Neuron (in vitro differentiated cells): ENCODE data around the gene PTPRN2.

ENCODE experiments used
- H2AFZ ChIP-seq: one replicate; pipeline ENCODE4 v1.6.1; 2013; ENCODE audit warnings: low read depth, mild to moderate bottlenecking, inconsistent platforms, low read length, moderate library complexity
- H3K27me3 ChIP-seq: one replicate; pipeline ENCODE4 v1.6.1; 2013; ENCODE audit warnings: low read length; ENCODE audit not compliant: insufficient read depth
- H3K36me3 ChIP-seq: one replicate; pipeline ENCODE4 v1.6.1; 2013; ENCODE audit warnings: low read length; ENCODE audit not compliant: insufficient read depth
- H3K4me1 ChIP-seq: one replicate; pipeline ENCODE4 v1.6.1; 2013; ENCODE audit warnings: low read length; ENCODE audit not compliant: insufficient read depth
- H3K4me3 ChIP-seq: 2 replicates; pipeline ENCODE4 v1.5.1; 2013; ENCODE audit warnings: mild to moderate bottlenecking, low read length, moderate library complexity
- H3K9me3 ChIP-seq: one replicate; pipeline ENCODE4 v1.6.1; 2013; ENCODE audit warnings: low read length

Gene PTPRN2

DNA sequence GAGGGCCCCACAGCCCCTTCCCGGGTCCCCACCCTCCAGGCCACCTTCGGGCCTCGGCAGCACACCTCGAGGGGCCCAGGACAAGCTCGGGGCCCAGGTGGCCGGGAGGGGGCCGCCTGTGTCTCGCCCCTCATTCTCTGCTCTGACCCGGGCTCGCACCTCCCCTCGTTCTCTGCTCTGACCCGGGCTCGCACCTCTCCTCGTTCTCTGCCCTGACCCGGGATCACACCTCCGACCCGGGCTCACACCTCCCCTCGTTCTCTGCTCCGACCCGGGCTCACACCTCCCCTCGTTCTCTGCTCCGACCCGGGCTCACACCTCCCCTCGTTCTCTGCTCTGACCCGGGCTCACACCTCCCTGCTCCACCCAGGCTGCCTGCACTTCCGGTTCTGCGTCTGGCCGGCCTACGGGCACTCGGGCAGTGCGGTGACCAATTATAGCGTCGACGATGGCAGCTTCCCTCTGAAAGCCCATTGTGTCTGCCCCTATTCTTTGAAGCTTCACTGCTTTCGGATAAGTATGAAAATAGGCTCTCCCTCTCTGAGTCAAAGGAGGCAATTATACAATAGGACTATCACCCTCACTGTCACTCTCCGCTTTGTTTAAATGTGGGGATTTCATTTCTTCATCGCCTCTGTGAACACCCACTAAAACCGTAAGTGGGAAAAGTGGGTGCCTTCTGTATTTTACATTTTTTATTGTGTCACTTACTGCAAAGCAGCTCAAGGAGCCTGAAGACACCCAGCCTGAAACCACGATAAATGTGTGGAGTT, 793.5 kb downstream of the PTPRN2 start:
- Histone ChIP-seq H2AFZ (peak overlapping the region; percentile 49), H3K4me3 (peak overlapping the region; percentile 0), H3K9me3 (no peaks in the 10 kb centered on the region), H3K4me1 (peaks cover 23% of the 10 kb centered on the region), H3K36me3 (no peaks in the 10 kb centered on the region), H3K27me3 (no peaks in the 10 kb centered on the region)

DNA sequence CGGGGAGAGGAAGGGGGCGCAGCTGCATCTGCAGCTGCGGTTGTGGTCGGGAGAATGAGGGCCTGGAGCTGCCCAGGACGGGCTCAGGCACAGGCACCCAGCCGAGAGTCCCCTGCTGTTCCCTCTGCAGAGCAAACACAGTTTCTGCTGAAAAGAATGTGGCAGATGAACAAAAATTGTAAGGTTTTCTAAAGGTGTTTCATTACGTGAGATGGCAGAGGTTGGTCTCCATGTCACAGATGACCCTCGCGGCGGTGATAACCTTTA, 794.6 kb downstream of the PTPRN2 start:
- no peaks in the 10 kb centered on the region for H3K9me3 ChIP-seq
- no peak overlapping the region for H3K4me3 ChIP-seq
- no peaks in the 10 kb centered on the region for H3K36me3 ChIP-seq
- H3K27me3 ChIP-seq: no peaks in the 10 kb centered on the region
- H2AFZ ChIP-seq: no peak overlapping the region
- peaks cover 23% of the 10 kb centered on the region for H3K4me1 ChIP-seq

DNA sequence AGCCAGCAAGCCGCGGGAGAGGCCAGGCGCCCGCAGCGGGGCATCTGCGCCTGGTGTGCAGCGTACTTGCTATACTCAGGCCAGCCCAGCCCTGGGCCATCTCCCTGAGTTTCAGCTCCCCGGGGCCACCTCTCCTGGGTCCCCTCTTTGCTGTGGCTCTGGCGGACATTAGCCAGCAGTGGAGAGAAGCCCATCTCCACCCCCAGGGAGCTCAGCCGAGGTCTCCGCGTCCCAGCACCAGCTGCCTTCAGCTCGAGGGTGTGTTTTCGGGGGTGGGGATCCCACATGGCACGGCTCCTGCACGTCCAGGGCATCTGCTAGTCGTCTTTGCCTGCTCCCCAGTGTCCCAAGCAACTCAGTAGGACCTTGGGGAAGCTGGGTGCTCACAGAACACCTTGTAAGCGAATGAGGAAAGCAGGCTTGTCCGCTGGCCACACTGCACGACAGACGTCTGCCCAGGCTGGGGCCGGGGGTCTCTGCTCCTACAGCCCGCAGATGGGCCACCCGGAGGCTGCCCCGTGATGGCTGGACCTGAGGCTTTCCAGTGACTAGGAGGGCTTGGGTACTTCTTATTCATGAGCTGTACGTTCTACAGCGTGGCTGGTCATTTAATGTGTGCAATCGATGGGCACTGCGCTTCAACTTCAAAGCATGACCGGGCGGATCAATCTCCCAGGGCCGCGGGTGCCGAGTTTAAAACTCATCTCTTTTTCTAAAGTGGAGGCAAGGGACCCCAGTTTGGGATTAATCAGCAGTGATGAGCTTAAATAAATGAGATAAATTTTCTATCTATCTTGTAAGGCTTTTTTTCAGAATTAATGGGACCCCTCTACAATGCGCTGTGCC, 795.2 kb downstream of the PTPRN2 start:
- H2AFZ ChIP-seq: no peak overlapping the region
- peaks cover 23% of the 10 kb centered on the region for H3K4me1 ChIP-seq
- H3K4me3 ChIP-seq: no peak overlapping the region
- H3K36me3 ChIP-seq: no peaks in the 10 kb centered on the region
- no peaks in the 10 kb centered on the region for H3K9me3 ChIP-seq
- H3K27me3 ChIP-seq: no peaks in the 10 kb centered on the region

DNA sequence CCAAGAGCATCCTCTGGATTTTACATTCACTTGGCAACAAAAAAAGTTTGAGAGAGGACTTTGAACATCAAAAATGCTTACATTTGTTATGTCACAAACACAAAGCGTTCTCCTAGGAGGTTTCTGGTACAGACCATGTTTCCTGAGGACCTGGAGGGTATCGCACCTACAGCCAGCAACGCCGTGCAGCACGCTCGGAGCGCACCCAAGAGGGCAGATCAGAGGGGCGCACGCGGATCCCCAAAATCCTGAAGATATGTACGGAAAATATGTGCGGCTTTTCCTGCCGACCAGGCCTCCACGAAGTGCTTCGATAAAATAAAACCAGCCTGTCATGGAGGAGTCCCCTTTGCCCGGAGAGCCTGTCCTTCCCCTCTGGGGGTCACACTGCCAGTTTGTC, 796.0 kb downstream of the PTPRN2 start:
- no peaks in the 10 kb centered on the region for H3K9me3 ChIP-seq
- H2AFZ ChIP-seq: no peak overlapping the region
- no peak overlapping the region for H3K4me3 ChIP-seq
- H3K4me1 ChIP-seq: peaks cover 23% of the 10 kb centered on the region
- no peaks in the 10 kb centered on the region for H3K36me3 ChIP-seq
- H3K27me3 ChIP-seq: no peaks in the 10 kb centered on the region

DNA sequence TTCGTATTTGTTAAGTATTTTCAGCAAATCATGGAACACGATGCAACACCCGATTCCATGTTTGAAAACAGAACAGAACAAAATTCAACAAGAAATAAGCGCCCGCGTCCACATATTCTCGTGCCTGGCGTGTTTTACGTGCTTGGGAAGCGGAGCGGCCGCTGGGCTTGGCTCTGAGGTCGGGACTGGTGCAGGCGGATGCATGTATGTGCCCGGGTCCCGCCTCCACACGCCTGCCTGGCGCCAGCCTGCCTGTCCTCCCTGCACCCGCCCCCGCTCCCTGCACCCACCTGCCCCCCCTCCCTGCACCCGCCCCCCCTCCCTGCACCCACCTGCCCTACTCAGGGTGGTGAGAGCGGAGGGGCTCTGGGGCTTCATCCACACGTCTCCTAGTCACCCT, 796.4 kb downstream of the PTPRN2 start:
- peaks cover 23% of the 10 kb centered on the region for H3K4me1 ChIP-seq
- no peaks in the 10 kb centered on the region for H3K9me3 ChIP-seq
- no peak overlapping the region for H3K4me3 ChIP-seq
- no peak overlapping the region for H2AFZ ChIP-seq
- H3K27me3 ChIP-seq: no peaks in the 10 kb centered on the region
- no peaks in the 10 kb centered on the region for H3K36me3 ChIP-seq

DNA sequence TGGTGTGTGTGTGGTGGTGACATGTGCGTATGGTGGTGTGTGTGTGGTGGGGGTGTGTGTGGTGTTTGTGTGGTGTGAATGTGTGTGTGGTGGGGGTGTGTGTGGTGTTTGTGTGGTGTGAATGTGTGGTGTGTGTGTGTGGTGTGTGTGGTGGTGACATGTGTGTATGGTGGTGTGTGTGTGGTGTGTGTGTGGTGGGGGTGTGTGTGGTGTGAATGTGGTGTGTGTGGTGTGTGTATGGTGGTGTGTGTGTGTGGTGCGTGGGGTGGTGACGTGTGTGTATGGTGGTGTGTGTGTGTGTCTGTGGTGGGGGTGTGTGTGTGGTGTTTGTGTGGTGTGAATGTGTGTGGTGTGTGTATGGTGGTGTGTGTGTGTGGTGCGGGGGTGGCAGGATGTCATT, 797.7 kb downstream of the PTPRN2 start:
- Histone ChIP-seq H3K4me3 (no peak overlapping the region), H3K36me3 (no peaks in the 10 kb centered on the region), H3K9me3 (no peaks in the 10 kb centered on the region), H2AFZ (no peak overlapping the region), H3K27me3 (no peaks in the 10 kb centered on the region), H3K4me1 (peaks cover 14% of the 10 kb centered on the region)

DNA sequence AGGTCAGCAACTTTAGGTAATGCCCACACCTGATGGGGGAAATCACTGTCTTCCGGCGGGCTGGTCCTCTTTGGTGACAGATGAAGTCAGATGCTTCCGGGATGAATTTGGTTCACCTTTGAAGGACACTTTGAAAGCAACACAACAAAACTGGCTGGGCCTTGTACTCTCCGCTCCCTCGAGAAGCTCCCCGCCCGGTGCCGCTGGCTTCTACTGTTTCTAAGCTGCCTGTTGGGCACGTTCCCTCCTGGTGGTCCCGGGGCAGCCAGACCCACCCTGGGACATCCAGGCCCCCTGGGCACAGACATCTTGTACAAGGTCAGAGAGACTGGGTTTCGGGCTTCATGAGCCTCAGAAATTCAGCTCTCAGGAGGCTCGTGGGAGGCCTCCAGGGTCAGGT, 798.5 kb downstream of the PTPRN2 start:
- no peak overlapping the region for H2AFZ ChIP-seq
- H3K36me3 ChIP-seq: no peaks in the 10 kb centered on the region
- H3K4me3 ChIP-seq: no peak overlapping the region
- H3K4me1 ChIP-seq: peaks cover 14% of the 10 kb centered on the region
- no peaks in the 10 kb centered on the region for H3K27me3 ChIP-seq
- H3K9me3 ChIP-seq: no peaks in the 10 kb centered on the region

DNA sequence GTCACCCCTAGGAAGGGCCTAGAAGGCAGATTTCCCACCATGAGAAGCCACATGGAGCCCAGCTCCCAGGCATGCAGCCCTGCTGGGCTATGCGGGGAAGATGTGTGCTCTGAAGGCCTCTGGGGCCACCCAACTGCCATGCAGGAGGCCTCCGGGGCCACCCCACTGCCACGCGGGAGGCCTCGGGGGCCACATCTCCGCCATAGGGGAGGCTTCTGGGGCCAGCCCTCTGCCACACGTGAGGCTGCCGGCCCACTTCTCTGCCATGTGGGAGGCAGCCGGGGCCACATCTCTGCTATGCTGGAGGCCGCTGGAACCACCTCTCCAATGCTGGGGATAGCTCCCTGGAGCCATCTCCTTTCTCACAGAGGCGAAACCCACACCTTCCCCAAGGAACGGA, 799.0 kb downstream of the PTPRN2 start:
- Histone ChIP-seq H3K9me3 (no peaks in the 10 kb centered on the region), H3K27me3 (no peaks in the 10 kb centered on the region), H3K36me3 (no peaks in the 10 kb centered on the region), H2AFZ (no peak overlapping the region), H3K4me1 (peaks cover 11% of the 10 kb centered on the region), H3K4me3 (no peak overlapping the region)

DNA sequence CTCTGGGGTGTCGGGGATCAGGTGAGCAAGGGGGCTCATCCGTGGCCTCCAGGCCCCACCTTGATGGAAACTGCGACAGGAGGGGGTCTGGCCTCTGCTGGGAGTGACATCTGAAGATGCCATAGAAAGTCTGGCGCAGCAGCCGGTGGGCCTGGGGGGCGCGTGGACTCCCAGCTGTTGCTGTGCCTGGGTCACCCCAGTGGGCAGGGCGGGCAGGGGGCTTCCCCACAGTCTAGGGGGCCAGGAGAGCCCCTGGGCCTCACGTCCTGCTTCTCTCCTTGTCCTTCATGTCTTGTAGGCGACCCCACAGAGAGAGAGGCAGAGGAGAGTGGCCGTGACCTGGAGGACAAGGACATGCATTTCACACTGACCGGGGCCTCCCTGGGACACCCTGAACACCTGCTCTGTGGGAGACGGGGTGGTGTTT, 800.3 kb downstream of the PTPRN2 start:
- no peaks in the 10 kb centered on the region for H3K27me3 ChIP-seq
- H3K9me3 ChIP-seq: no peaks in the 10 kb centered on the region
- H3K36me3 ChIP-seq: no peaks in the 10 kb centered on the region
- peaks cover 11% of the 10 kb centered on the region for H3K4me1 ChIP-seq
- H2AFZ ChIP-seq: no peak overlapping the region
- no peak overlapping the region for H3K4me3 ChIP-seq

DNA sequence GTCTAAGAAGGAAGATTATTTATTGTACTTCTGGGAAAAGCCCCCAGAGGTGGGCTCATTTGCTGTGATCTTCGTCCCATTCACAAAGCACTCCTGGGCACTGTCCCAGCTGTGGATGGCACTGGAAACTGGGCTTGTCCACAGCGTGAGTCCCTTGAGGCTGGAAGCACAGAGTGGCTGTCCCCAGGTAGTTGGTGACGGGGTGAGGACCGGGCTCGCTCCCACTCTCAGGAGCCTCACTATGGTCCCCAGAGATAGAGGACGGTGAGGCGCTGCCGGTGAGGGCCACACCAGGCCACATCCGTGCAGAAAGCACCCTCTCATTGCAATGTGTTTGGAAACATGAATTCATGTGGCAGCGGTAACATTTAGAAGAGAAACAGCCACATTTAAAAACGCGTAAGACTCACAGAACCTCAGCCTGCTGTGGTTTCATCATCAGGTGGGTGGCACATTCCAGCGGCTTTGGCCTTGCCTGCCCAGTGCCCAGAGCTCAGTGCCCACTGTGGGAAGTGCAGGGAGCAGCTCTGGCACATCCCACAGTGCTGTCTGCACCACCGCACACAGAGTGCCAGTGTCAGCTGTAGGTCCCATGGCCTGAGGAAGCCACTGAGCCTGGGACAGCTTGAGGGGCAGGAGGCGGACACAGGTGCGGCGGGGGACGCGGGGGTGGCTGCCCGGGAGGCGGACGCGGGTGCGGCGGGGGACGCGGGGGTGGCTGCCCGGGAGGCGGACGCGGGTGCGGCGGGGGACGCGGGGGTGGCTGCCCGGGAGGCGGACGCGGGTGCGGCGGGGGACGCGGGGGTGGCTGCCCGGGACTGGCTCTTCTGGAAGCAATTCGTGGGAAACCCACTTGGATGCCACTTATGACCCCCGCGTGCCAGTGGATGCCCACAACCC, 801.0 kb downstream of the PTPRN2 start:
- Histone ChIP-seq H3K9me3 (no peaks in the 10 kb centered on the region), H3K4me3 (no peak overlapping the region), H2AFZ (no peak overlapping the region), H3K36me3 (no peaks in the 10 kb centered on the region), H3K4me1 (peaks cover 11% of the 10 kb centered on the region), H3K27me3 (no peaks in the 10 kb centered on the region)

DNA sequence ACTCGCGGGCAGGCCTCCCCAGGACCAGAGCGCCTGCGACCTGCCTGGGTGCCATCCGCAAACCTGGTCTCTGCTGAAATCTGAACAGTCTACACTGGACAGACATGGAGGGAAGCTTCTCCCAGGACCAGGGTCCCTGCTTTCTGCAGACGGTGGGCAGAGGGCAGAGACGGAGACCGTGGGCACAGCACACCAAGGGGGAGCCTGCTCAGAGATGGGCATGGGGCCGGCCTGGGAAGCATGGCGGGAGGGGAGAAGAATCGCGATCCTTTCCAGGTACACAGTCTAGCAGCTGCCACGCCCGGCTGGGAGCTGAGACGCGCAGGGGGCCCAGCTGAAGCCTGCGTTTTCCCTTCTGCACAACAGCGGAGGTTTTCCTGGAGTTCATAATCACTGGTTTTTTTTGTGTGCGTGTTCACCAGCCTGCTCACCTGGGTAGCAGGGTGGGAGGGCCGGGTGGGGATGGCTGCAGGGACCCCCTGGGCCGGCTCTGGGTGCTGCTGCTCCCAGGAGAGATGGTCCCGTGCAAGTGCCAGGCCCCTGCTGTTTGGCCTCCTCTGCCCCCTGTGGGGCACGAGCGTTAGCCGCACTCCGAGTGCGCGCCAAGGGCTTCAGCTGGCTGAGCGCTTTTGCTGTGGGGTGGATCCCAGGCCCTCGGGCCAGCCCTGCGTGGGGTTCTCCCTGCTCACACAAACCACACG, 802.0 kb downstream of the PTPRN2 start:
- Histone ChIP-seq H3K36me3 (no peaks in the 10 kb centered on the region), H3K27me3 (no peaks in the 10 kb centered on the region), H3K4me1 (peaks cover 11% of the 10 kb centered on the region), H3K4me3 (no peak overlapping the region), H3K9me3 (no peaks in the 10 kb centered on the region), H2AFZ (no peak overlapping the region)

DNA sequence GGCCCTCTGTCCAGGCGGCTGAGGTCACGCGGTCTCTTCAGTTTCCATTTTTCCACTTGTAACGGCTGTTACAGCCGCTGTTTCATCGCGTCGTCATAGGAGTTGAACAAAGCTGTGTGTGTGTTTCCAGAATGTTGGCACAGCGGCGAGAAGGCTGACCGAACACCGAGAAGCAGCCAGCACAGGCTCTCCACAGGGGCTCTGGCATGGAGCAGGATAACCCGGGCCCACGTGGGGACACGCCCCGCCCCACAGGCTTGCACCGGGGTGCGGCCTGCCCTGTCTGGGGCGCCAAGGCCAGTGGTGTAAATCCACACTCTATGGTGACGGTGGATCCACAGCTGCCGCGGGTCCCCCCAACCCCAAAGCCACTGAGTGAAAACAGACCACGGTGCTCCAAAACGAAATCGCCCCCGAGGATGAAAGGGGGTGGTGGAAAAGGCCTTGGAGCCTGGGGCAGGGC, 802.6 kb downstream of the PTPRN2 start:
- Histone ChIP-seq H2AFZ (no peak overlapping the region), H3K4me1 (peaks cover 11% of the 10 kb centered on the region), H3K27me3 (no peaks in the 10 kb centered on the region), H3K36me3 (no peaks in the 10 kb centered on the region), H3K9me3 (no peaks in the 10 kb centered on the region), H3K4me3 (no peak overlapping the region)
